Mesenchymal stem cell (in vitro differentiated cells and primary cell): ENCODE results near the gene FARP1.

ENCODE experiments used
- DNase-seq: peaks from one replicate; pipeline ENCODE4 v3.0.0-alpha.2; 2013
- H2AFZ ChIP-seq: one replicate; pipeline ENCODE4 v1.6.1; 2013; ENCODE audit warnings: low read depth, mild to moderate bottlenecking, control low read depth, inconsistent platforms, low read length, moderate library complexity
- H2AK5ac ChIP-seq: 2 replicates; pipeline ENCODE4 v1.6.1; 2013; ENCODE audit warnings: low read length, moderate library complexity, mild to moderate bottlenecking, inconsistent platforms; ENCODE audit not compliant: severe bottlenecking
- H2BK120ac ChIP-seq: one replicate; pipeline ENCODE4 v1.6.1; 2013; ENCODE audit warnings: low read depth, mild to moderate bottlenecking, inconsistent platforms, low read length, moderate library complexity
- H2BK12ac ChIP-seq, 2 experiments: one replicate each; pipeline ENCODE4 v1.6.1; 2013; ENCODE audit warnings: inconsistent platforms in 2 of 2, low read length in 2 of 2, mild to moderate bottlenecking in 2 of 2, moderate library complexity in 2 of 2, control low read depth in 1 of 2
- H2BK15ac ChIP-seq: one replicate; pipeline ENCODE4 v1.6.1; 2013; ENCODE audit warnings: mild to moderate bottlenecking, low read depth, inconsistent platforms; ENCODE audit not compliant: poor library complexity, severe bottlenecking
- H2BK5ac ChIP-seq: 2 replicates; pipeline ENCODE4 v1.6.1; 2013; ENCODE audit warnings: low read depth, mild to moderate bottlenecking, low read length, control low read depth, inconsistent platforms; ENCODE audit not compliant: poor library complexity, severe bottlenecking
- H3K14ac ChIP-seq, 2 experiments: one replicate each; pipeline ENCODE4 v1.6.1; 2013; ENCODE audit warnings: inconsistent platforms in 2 of 2, low read length in 2 of 2, control low read depth in 1 of 2, mild to moderate bottlenecking in 1 of 2, moderate library complexity in 1 of 2
- H3K18ac ChIP-seq, 2 experiments: one replicate each; pipeline ENCODE4 v1.6.1; 2013; ENCODE audit warnings: inconsistent platforms in 2 of 2, low read length in 2 of 2, control low read depth in 1 of 2, low read depth in 1 of 2, mild to moderate bottlenecking in 1 of 2
- H3K23ac ChIP-seq, 2 experiments: one replicate each; pipeline ENCODE4 v1.6.1; 2013; ENCODE audit warnings: inconsistent platforms in 2 of 2, low read length in 2 of 2, mild to moderate bottlenecking in 2 of 2, moderate library complexity in 2 of 2, control low read depth in 1 of 2
- H3K27ac ChIP-seq: 2 replicates; pipeline ENCODE4 v1.5.1; 2013; ENCODE audit warnings: mild to moderate bottlenecking, moderate library complexity, low read length, control low read depth, inconsistent platforms; ENCODE audit not compliant: poor library complexity, severe bottlenecking
- H3K27me3 ChIP-seq, 2 experiments: 2 replicates each; pipeline versions ENCODE4 v1.6.1 to v1.7.0; 2013; ENCODE audit warnings: low read length in 2 of 2, mild to moderate bottlenecking in 2 of 2, moderate library complexity in 2 of 2, control low read depth in 1 of 2, inconsistent platforms in 1 of 2; ENCODE audit not compliant: control insufficient read depth in 1 of 2, insufficient read depth in 1 of 2
- H3K36me3 ChIP-seq, 2 experiments: 2 replicates each; pipeline versions ENCODE4 v1.6.1 to v1.7.0; 2013; ENCODE audit warnings: low read length in 2 of 2, control low read depth in 1 of 2, inconsistent platforms in 1 of 2, low read depth in 1 of 2, mild to moderate bottlenecking in 1 of 2; ENCODE audit not compliant: insufficient read depth in 2 of 2, control insufficient read depth in 1 of 2
- H3K4ac ChIP-seq, 2 experiments: one replicate each; pipeline ENCODE4 v1.6.1; 2013; ENCODE audit warnings: inconsistent platforms in 2 of 2, low read length in 2 of 2, mild to moderate bottlenecking in 2 of 2, moderate library complexity in 2 of 2, control low read depth in 1 of 2, low read depth in 1 of 2
- H3K4me1 ChIP-seq: 2 replicates; pipeline ENCODE4 v1.6.1; 2013; ENCODE audit warnings: low read depth, low read length, control low read depth; ENCODE audit not compliant: control insufficient read depth, insufficient read depth
- H3K4me2 ChIP-seq: 2 replicates; pipeline ENCODE4 v1.6.1; 2013; ENCODE audit warnings: low read length, mild to moderate bottlenecking, inconsistent platforms; ENCODE audit not compliant: poor library complexity, severe bottlenecking
- H3K4me3 ChIP-seq, 2 experiments: 2 replicates each; pipeline versions ENCODE4 v1.5.1 to v1.7.0; 2013; ENCODE audit warnings: low read length in 2 of 2, mild to moderate bottlenecking in 2 of 2, control low read depth in 1 of 2, low read depth in 1 of 2; ENCODE audit not compliant: insufficient read depth in 1 of 2
- H3K79me1 ChIP-seq: replicated peaks from 2 replicates; pipeline ENCODE4 v1.6.1; 2013; ENCODE audit warnings: mild to moderate bottlenecking, control low read depth, low read length, inconsistent platforms; ENCODE audit not compliant: poor library complexity, severe bottlenecking
- H3K9ac ChIP-seq: 2 replicates; pipeline ENCODE4 v1.7.0; 2013; ENCODE audit warnings: mild to moderate bottlenecking, low read length, moderate library complexity
- H3K9me3 ChIP-seq: 2 replicates; pipeline ENCODE4 v1.7.0; 2013; ENCODE audit warnings: mild to moderate bottlenecking, low read length; ENCODE audit not compliant: control insufficient read depth
- H4K8ac ChIP-seq: one replicate; pipeline ENCODE4 v1.6.1; 2013; ENCODE audit warnings: inconsistent platforms, mild to moderate bottlenecking, low read length, moderate library complexity
- H4K91ac ChIP-seq: one replicate; pipeline ENCODE4 v1.6.1; 2013; ENCODE audit warnings: mild to moderate bottlenecking, low read length, inconsistent platforms
- WGBS: methylation state at CpG from one replicate; pipeline ENCODE4 v1.1.7; 2013; ENCODE audit warnings: mixed read lengths; 5-methylcytosine and 5-hydroxymethylcytosine counted together

Gene FARP1

GRCh38 chr13:98490866-98491265 is 348.0 kb downstream of the FARP1 start:
- no peaks in the 10 kb centered on the region for H3K27me3 ChIP-seq
- peaks cover 3% of the 10 kb centered on the region in 2 experiments for H3K36me3 ChIP-seq
- H2BK12ac ChIP-seq, result no peak overlapping the region
- H3K4me1 ChIP-seq, result peaks cover 9% of the 10 kb centered on the region
- DNase-seq, result no peak
- peaks cover 36% of the 10 kb centered on the region for H3K79me1 ChIP-seq
- H3K14ac ChIP-seq, result no peak overlapping the region
- H3K4me2 ChIP-seq, result no peak overlapping the region
- no peak overlapping the region for H3K4ac ChIP-seq
- peak overlapping the region; percentile 7 for H2BK120ac ChIP-seq
- H4K91ac ChIP-seq, result no peak overlapping the region
- no peak overlapping the region for H3K4me3 ChIP-seq
- no peak overlapping the region for H2AK5ac ChIP-seq
- no peak overlapping the region for H3K9ac ChIP-seq
- WGBS, result 95% methylated on average over 7 of the region's 8 CpGs
- no peak overlapping the region for H3K18ac ChIP-seq
- H2BK5ac ChIP-seq, result no peak overlapping the region
- no peak overlapping the region for H2BK15ac ChIP-seq
- no peak overlapping the region for H2AFZ ChIP-seq
- H4K8ac ChIP-seq, result no peak overlapping the region
- no peak overlapping the region for H3K23ac ChIP-seq
- H3K27ac ChIP-seq, result no peak overlapping the region
- H3K9me3 ChIP-seq, result no peaks in the 10 kb centered on the region

DNA sequence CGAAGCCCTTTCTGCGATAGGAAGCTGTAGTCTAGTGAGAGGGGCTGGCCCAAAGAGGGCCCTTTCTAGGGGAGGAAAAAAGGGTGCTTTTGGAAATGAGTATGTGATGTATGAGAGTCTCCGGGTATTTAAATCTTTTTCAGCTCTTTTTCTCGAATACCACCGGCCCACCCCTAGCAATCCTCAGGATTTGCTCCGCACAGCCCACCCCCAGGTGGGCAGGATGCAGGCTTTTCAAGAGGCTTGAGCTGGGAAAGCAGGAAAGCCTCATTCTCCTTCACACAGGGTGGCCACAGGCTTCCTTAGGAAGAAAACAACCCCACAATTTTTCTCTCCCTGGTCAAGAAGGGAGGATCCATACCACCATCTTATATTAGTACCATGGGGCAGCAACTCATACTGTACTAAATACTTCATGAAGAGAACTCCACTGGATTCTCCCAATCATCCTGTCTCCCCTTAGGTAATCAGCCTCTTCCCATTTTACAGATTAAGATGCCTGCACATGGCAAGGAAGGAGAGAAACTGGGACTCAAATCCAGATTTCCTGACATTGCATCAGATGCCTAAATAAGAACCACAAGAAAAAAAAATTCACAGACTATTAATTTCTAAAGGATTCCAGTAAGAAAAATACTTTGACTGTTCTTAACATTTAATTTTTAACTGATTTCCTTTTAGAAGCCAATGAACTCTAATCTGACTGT is 349.6 kb downstream of the FARP1 start:
- Histone ChIP-seq H2AFZ (no peak overlapping the region), H3K27ac (no peak overlapping the region), H3K36me3 (peaks cover 3% of the 10 kb centered on the region in 2 experiments), H2BK15ac (no peak overlapping the region), H2BK5ac (no peak overlapping the region), H3K79me1 (peaks cover 49% of the 10 kb centered on the region), H3K27me3 (no peaks in the 10 kb centered on the region), H3K23ac (no peak overlapping the region), H4K8ac (no peak overlapping the region), H4K91ac (no peak overlapping the region), H3K9me3 (no peaks in the 10 kb centered on the region), H3K9ac (peak overlapping the region; percentile 7), H2AK5ac (no peak overlapping the region), H3K4me3 (no peak overlapping the region), H3K14ac (no peak overlapping the region), H3K4me2 (no peak overlapping the region), H3K4me1 (peaks cover 12% of the 10 kb centered on the region), H3K18ac (no peak overlapping the region), H2BK120ac (no peak overlapping the region), H3K4ac (no peak overlapping the region), H2BK12ac (no peak overlapping the region)
- WGBS, result 70% methylated on average over 6 of the region's 6 CpGs
- DNase-seq, result no peak

GRCh38 chr13:98493042-98493712 is 350.3 kb downstream of the FARP1 start:
- Histone ChIP-seq H2BK15ac (no peak overlapping the region), H3K9ac (peak overlapping the region; percentile 7), H3K27me3 (no peaks in the 10 kb centered on the region), H2BK120ac (no peak overlapping the region), H4K91ac (no peak overlapping the region), H3K79me1 (peaks cover 48% of the 10 kb centered on the region), H3K4me2 (no peak overlapping the region), H3K4me3 (no peak overlapping the region), H3K9me3 (no peaks in the 10 kb centered on the region), H3K14ac (no peak overlapping the region), H3K4ac (no peak overlapping the region), H3K4me1 (peaks cover 12% of the 10 kb centered on the region), H2BK12ac (no peak overlapping the region), H3K18ac (no peak overlapping the region), H3K36me3 (peaks cover 6 to 9% of the 10 kb centered on the region in 2 experiments), H2AK5ac (no peak overlapping the region), H2BK5ac (no peak overlapping the region), H2AFZ (no peak overlapping the region), H3K27ac (no peak overlapping the region), H3K23ac (no peak overlapping the region), H4K8ac (no peak overlapping the region)
- WGBS, result 100% methylated on average over 3 of the region's 6 CpGs
- no peak for DNase-seq

- H3K4me3 ChIP-seq, result no peak overlapping the region
- no peak overlapping the region for H3K4ac ChIP-seq
- no peak overlapping the region for H2BK5ac ChIP-seq
- no peaks in the 10 kb centered on the region for H3K27me3 ChIP-seq
- H2BK12ac ChIP-seq, result no peak overlapping the region
- H2BK120ac ChIP-seq, result no peak overlapping the region
- H3K4me1 ChIP-seq, result peaks cover 10% of the 10 kb centered on the region
- H3K36me3 ChIP-seq, result peaks cover 21% of the 10 kb centered on the region in 2 experiments
- peak overlapping the region in 1 of 2 experiments; percentile 84 for H3K14ac ChIP-seq
- H3K18ac ChIP-seq, result peak overlapping the region in 1 of 2 experiments; percentile 61
- no peak overlapping the region for H3K27ac ChIP-seq
- H3K9me3 ChIP-seq, result no peaks in the 10 kb centered on the region
- no peak overlapping the region for H4K8ac ChIP-seq
- no peak overlapping the region for H2BK15ac ChIP-seq
- no peak overlapping the region for H2AFZ ChIP-seq
- peaks cover 51% of the 10 kb centered on the region for H3K79me1 ChIP-seq
- no peak overlapping the region for H3K4me2 ChIP-seq
- no peak overlapping the region for H4K91ac ChIP-seq
- no peak for DNase-seq
- H3K23ac ChIP-seq, result peak overlapping the region in 1 of 2 experiments; percentile 52
- WGBS, result 95% methylated on average over 13 of the region's 13 CpGs
- peak overlapping the region; percentile 85 for H3K9ac ChIP-seq
- no peak overlapping the region for H2AK5ac ChIP-seq
Measured at GRCh38 chr13:98494769-98495168, 351.9 kb downstream of the FARP1 start.
